Measurements from ENCODE around the gene TMEM138. TPM values are rescaled to one million over a fixed set of nuclear protein-coding genes. Genes with fewer than 3 reads are reported as not detected.

TMEM138 gene
- total RNA-seq, 2 experiments from 2014 or later, result 31.1 to 48.8 TPM

- Histone ChIP-seq H4K20me1 (ENCODE audit: insufficient read depth, low read length) (peaks cover 11% of the 10 kb centered on the region), H3K4me2 (ENCODE audit: low read length) (peak overlapping the region; percentile 96), H3K36me3 (ENCODE audit: insufficient read depth, low read length) (peaks cover 28% of the 10 kb centered on the region), H3K9me3 (ENCODE audit: low read length) (no peaks in the 10 kb centered on the region), H3K4me3 (ENCODE audit: low read depth, low read length, poor library complexity, severe bottlenecking) (no peak overlapping the region), H3K27ac (ENCODE audit: low read depth, low read length, poor library complexity, severe bottlenecking) (no peak overlapping the region), H3K9me2 (ENCODE audit: insufficient read depth, low read length) (no peaks in the 10 kb centered on the region), H3K4me1 (ENCODE audit: insufficient read depth, low read length, poor library complexity, severe bottlenecking) (peaks cover 44% of the 10 kb centered on the region), H2AFZ (ENCODE audit: low read length) (no peak overlapping the region), H3K79me2 (ENCODE audit: insufficient read depth, low read depth, low read length) (peaks cover 37% of the 10 kb centered on the region)
- intact Hi-C loops (cut with micrococcal nuclease; ENCODE audit: unreplicated experiment), result loop anchor here (5.0 kb wide), 1 partner anchor 93 kb away; the partner anchor contains the start of gene CPSF7
- no peak for DNase-seq (ENCODE audit: low spot score)
- no TSS peak for BruUV-seq (replicated peaks)
- CTCF ChIA-PET (ENCODE audit: unreplicated experiment), result interaction anchor here (0.7 to 2.5 kb wide), 3 partner anchors 26 to 51 kb away, joined by 3 to 9 read pairs (median 3); partner anchors contain the start of gene CYB561A3
- POLR2A ChIA-PET, result interaction anchor here (0.7 to 4.9 kb wide), 11 partner anchors 13 to 173 kb away, joined by 3 to 80 read pairs (median 6); partner anchors contain the start of genes CPSF7, CYB561A3, SDHAF2 and TMEM138
- TF ChIP-seq CTCF (conservative IDR thresholded peaks at IDR 0.05; ENCODE audit: low read length) (no peak), EZH2phosphoT487 (IDR thresholded peaks at IDR 0.05; ENCODE audit: borderline replicate concordance, low read depth, low read length) (no peak)
Observed at GRCh38 chr11:61334434-61335354, 27.5 kb upstream of the TMEM138 start.

GRCh38 chr11:61335355-61335710, 26.8 kb upstream of the TMEM138 start:
- H3K36me3 ChIP-seq (ENCODE audit: insufficient read depth, low read length), result peaks cover 22% of the 10 kb centered on the region
- H3K27ac ChIP-seq (ENCODE audit: low read depth, low read length, poor library complexity, severe bottlenecking), result no peak overlapping the region
- ChIA-PET POLR2A (interaction anchor here (0.5 to 4.9 kb wide), 10 partner anchors 14 to 116 kb away, joined by 3 to 80 read pairs (median 4); partner anchors contain the start of genes CYB561A3, TMEM138 and VWCE), CTCF (ENCODE audit: unreplicated experiment) (interaction anchor here (0.5 to 1.7 kb wide), 8 partner anchors 21 to 100 kb away, joined by 3 to 48 read pairs (median 6); partner anchors contain the start of genes CYB561A3 and TMEM138)
- intact Hi-C loops (cut with micrococcal nuclease; ENCODE audit: unreplicated experiment), result no loop called here
- BruUV-seq (replicated peaks), result no TSS peak
- H3K79me2 ChIP-seq (ENCODE audit: insufficient read depth, low read depth, low read length), result peaks cover 30% of the 10 kb centered on the region
- H3K9me3 ChIP-seq (ENCODE audit: low read length), result no peaks in the 10 kb centered on the region
- no peak overlapping the region for H2AFZ ChIP-seq (ENCODE audit: low read length)
- no peak overlapping the region for H3K4me3 ChIP-seq (ENCODE audit: low read depth, low read length, poor library complexity, severe bottlenecking)
- TF ChIP-seq EZH2phosphoT487 (IDR thresholded peaks at IDR 0.05; ENCODE audit: borderline replicate concordance, low read depth, low read length), result no peak
- no peak for TF ChIP-seq CTCF (conservative IDR thresholded peaks at IDR 0.05; ENCODE audit: low read length)
- H3K4me1 ChIP-seq (ENCODE audit: insufficient read depth, low read length, poor library complexity, severe bottlenecking), result peaks cover 44% of the 10 kb centered on the region
- peaks cover 11% of the 10 kb centered on the region for H4K20me1 ChIP-seq (ENCODE audit: insufficient read depth, low read length)
- peak overlapping the region; percentile 96; the same call in 1 of the 2 replicates for H3K4me2 ChIP-seq (ENCODE audit: low read length)
- peak; percentile 11 for DNase-seq (ENCODE audit: low spot score)
- H3K9me2 ChIP-seq (ENCODE audit: insufficient read depth, low read length), result no peaks in the 10 kb centered on the region
